Thoracic aorta (tissue), 2 donors: ENCODE measurements around the gene NSD1. TPM values are rescaled to one million over a fixed set of nuclear protein-coding genes. Genes with fewer than 3 reads are reported as not detected.

ENCODE experiments used
- ATAC-seq: fragments of 150-250 bp; one replicate; pipeline ENCODE4 v1.8.0; 2017; ENCODE audit warnings: low read depth; ENCODE audit not compliant: insufficient number of reproducible peaks, low FRiP score
- DNase-seq: peaks from one replicate; pipeline ENCODE4 v3.0.0-alpha.2; 2020; ENCODE audit warnings: low spot score
- H3K27ac ChIP-seq, 2 donors: fragments of 200-600 bp; sonication (generic); 1 replicate in 1 of 2; 2 replicates in 1 of 2; pipeline ENCODE4 v1.5.1; 2016; ENCODE audit warnings: mild to moderate bottlenecking in 2 of 2, moderate library complexity in 2 of 2
- H3K27me3 ChIP-seq: fragments of 200-600 bp; sonication (generic); replicated peaks from 2 replicates; pipeline ENCODE4 v1.6.0; 2016; ENCODE audit warnings: mild to moderate bottlenecking; ENCODE audit not compliant: insufficient read depth
- H3K36me3 ChIP-seq: fragments of 200-600 bp; sonication (generic); one replicate; pipeline ENCODE4 v1.5.1; 2016
- H3K4me1 ChIP-seq, 2 donors: fragments of 200-600 bp; sonication (generic); 1 replicate in 1 of 2; 2 replicates in 1 of 2; pipeline versions ENCODE4 v1.5.1 to v1.6.0; 2016; ENCODE audit warnings: low read depth in 2 of 2, mild to moderate bottlenecking in 1 of 2; ENCODE audit not compliant: control insufficient read depth in 1 of 2
- H3K4me3 ChIP-seq: fragments of 200-600 bp; sonication (generic); 2 replicates; pipeline ENCODE4 v1.5.1; 2016; ENCODE audit warnings: mild to moderate bottlenecking
- H3K9me3 ChIP-seq: fragments of 200-600 bp; sonication (generic); 2 replicates; pipeline ENCODE4 v1.5.1; 2016
- CTCF ChIP-seq: fragments of 200-600 bp; sonication (generic); IDR thresholded peaks from one replicate; pipeline ENCODE4 v1.5.1; 2019; ENCODE audit warnings: antibody characterized with exemption
- total RNA-seq, 2 donors: library from RNA; depleted of rRNA; stranded (reverse); fragments of >200 nt; gene quantifications; one replicate each; pipeline versions ENCODE4 v1.1.0 to v1.2.3, GENCODE V29; 2016

NSD1 gene
- total RNA-seq, 2 donors from 2014 or later, result 26.1 to 70.5 TPM

GRCh38 chr5:177299697-177300096 lies 166.1 kb downstream of the NSD1 start:
- Histone ChIP-seq H3K36me3 (peaks cover 15% of the 10 kb centered on the region), H3K27me3 (no peaks in the 10 kb centered on the region), H3K27ac (no peak overlapping the region), H3K9me3 (no peaks in the 10 kb centered on the region), H3K4me3 (no peak overlapping the region), H3K4me1 (peaks cover 24 to 28% of the 10 kb centered on the region in 2 donors)
- no peak for TF ChIP-seq CTCF
- DNase-seq (no peak), ATAC-seq (no peak)

GRCh38 chr5:177300236-177300880 lies 166.8 kb downstream of the NSD1 start:
- no peaks in the 10 kb centered on the region for H3K9me3 ChIP-seq
- H3K4me1 ChIP-seq, result peaks cover 31 to 35% of the 10 kb centered on the region in 2 donors
- no peaks in the 10 kb centered on the region for H3K27me3 ChIP-seq
- no peak for TF ChIP-seq CTCF
- H3K36me3 ChIP-seq, result peaks cover 11% of the 10 kb centered on the region
- peak overlapping the region; percentile 25 to 33 for H3K27ac ChIP-seq
- no peak overlapping the region for H3K4me3 ChIP-seq
- ATAC-seq, result no peak
- DNase-seq, result no peak

GRCh38 chr5:177300951-177301350 lies 167.4 kb downstream of the NSD1 start:
- peak overlapping the region in 1 of 2 donors; percentile 33 for H3K27ac ChIP-seq
- H3K36me3 ChIP-seq, result peaks cover 11% of the 10 kb centered on the region
- peaks cover 32 to 40% of the 10 kb centered on the region in 2 donors for H3K4me1 ChIP-seq
- no peaks in the 10 kb centered on the region for H3K9me3 ChIP-seq
- no peaks in the 10 kb centered on the region for H3K27me3 ChIP-seq
- no peak for TF ChIP-seq CTCF
- H3K4me3 ChIP-seq, result no peak overlapping the region
- no peak for ATAC-seq
- no peak for DNase-seq

- H3K36me3 ChIP-seq, result peaks cover 11% of the 10 kb centered on the region
Measured at GRCh38 chr5:177301503-177302165, 168.1 kb downstream of the NSD1 start.

More at GRCh38 chr5:177301503-177302165, 168.1 kb downstream of the NSD1 start:
- H3K27ac ChIP-seq, result no peak overlapping the region
- H3K9me3 ChIP-seq, result no peaks in the 10 kb centered on the region
- peaks cover 32 to 40% of the 10 kb centered on the region in 2 donors for H3K4me1 ChIP-seq
- TF ChIP-seq CTCF, result no peak
- H3K4me3 ChIP-seq, result no peak overlapping the region
- ATAC-seq (no peak), DNase-seq (no peak)
- no peaks in the 10 kb centered on the region for H3K27me3 ChIP-seq
